GM18951 (cell line): Measurements from ENCODE around the gene POU6F2.
"Not testable (repeated sequence)": the region's sequence is repeated elsewhere in the genome, so short reads cannot be mapped to it uniquely, and the experiment has no call there.

Experiments
- POLR2A ChIP-seq: IDR thresholded peaks from 4 replicates; pipeline ENCODE4 v1.6.1; 2011; ENCODE audit warnings: mild to moderate bottlenecking; ENCODE audit not compliant: insufficient read length, insufficient read depth; ENCODE audit errors: extremely low read depth
- in situ Hi-C: fragments of 300-500 bp; cut with MboI; formaldehyde crosslinking; loops from one replicate; pipeline ENCODE4 v1.12.0; 2022; ENCODE audit warnings: low sequenced_read_pairs, mixed read lengths, inconsistent platforms; ENCODE audit not compliant: unreplicated experiment

The POU6F2 gene

GRCh38 chr7:38977685-38978084 lies at the start of gene POU6F2:
Gene POU6F2 (plus strand): TSS chr7:38977909. CDS start chr7:38977954, 45 bp downstream.
- no peak for TF ChIP-seq POLR2A
- in situ Hi-C loops, result no loop called here

- in situ Hi-C loops, result no loop called here
- TF ChIP-seq POLR2A, result no peak
Measured at GRCh38 chr7:38928506-38928905, 49.2 kb upstream of the POU6F2 start.

GRCh38 chr7:38929460-38930171 lies 48.1 kb upstream of the POU6F2 start:
- in situ Hi-C loops, result loop anchor here (10.0 kb wide), 1 partner anchor 535 kb away; no protein-coding TSS in a partner anchor
- TF ChIP-seq POLR2A, result no peak

GRCh38 chr7:38932509-38933168 lies 45.1 kb upstream of the POU6F2 start:
- in situ Hi-C loops, result loop anchor here (10.0 kb wide), 1 partner anchor 532 kb away; no protein-coding TSS in a partner anchor
- no peak for TF ChIP-seq POLR2A

- TF ChIP-seq POLR2A, result no peak
- in situ Hi-C loops, result loop anchor here (10.0 kb wide), 1 partner anchor 531 kb away; no protein-coding TSS in a partner anchor
Measured at GRCh38 chr7:38934051-38934450, 43.7 kb upstream of the POU6F2 start.

- in situ Hi-C loops, result loop anchor here (10.0 kb wide), 1 partner anchor 530 kb away; no protein-coding TSS in a partner anchor
- TF ChIP-seq POLR2A, result no peak
Measured at GRCh38 chr7:38934536-38934935, 43.2 kb upstream of the POU6F2 start.

- TF ChIP-seq POLR2A, result no peak
- in situ Hi-C loops, result loop anchor here (10.0 kb wide), 1 partner anchor 528 kb away; no protein-coding TSS in a partner anchor
Measured at GRCh38 chr7:38936641-38937040, 41.1 kb upstream of the POU6F2 start.

- no peak for TF ChIP-seq POLR2A
- in situ Hi-C loops, result loop anchor here (10.0 kb wide), 1 partner anchor 527 kb away; no protein-coding TSS in a partner anchor
Measured at GRCh38 chr7:38938001-38938485, 39.7 kb upstream of the POU6F2 start.

GRCh38 chr7:38938589-38938988 lies 39.1 kb upstream of the POU6F2 start:
- TF ChIP-seq POLR2A, result no peak
- in situ Hi-C loops, result loop anchor here (10.0 kb wide), 1 partner anchor 526 kb away; no protein-coding TSS in a partner anchor

- in situ Hi-C loops, result no loop called here
- no peak for TF ChIP-seq POLR2A
Measured at GRCh38 chr7:38940774-38941173, 36.9 kb upstream of the POU6F2 start.

GRCh38 chr7:38942431-38943051 lies 35.2 kb upstream of the POU6F2 start:
- in situ Hi-C loops, result no loop called here
- TF ChIP-seq POLR2A, result no peak

GRCh38 chr7:38947541-38947940 lies 30.2 kb upstream of the POU6F2 start:
- in situ Hi-C loops, result not testable (repeated sequence)

- in situ Hi-C loops, result no loop called here
- no peak for TF ChIP-seq POLR2A
Measured at GRCh38 chr7:38950309-38950708, 27.4 kb upstream of the POU6F2 start.
